Measurements from ENCODE around the gene BPIFB1. TPM values are rescaled to one million over a fixed set of nuclear protein-coding genes. Genes with fewer than 3 reads are reported as not detected.

Gene BPIFB1
- total RNA-seq, 4 donors from 2014 or later = 0.58 to 128 TPM; not detected in 2

DNA sequence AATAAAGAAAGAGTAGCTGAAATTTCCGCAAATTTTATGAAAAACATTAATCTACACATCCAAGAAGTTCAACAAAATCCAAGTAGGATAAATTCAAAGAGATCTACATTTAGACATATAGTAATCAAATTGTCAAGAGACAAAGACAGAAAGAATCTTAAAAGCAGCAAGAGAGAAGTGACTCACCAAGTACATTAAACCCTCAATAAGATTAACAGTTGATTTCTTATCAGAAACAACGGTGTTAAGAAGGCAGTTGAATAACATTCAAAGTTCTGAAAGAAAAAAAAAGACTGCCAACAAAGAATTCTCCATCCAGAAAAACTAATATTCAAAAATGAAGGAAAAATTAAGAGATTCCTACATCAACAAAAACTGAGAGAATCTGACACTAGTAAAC is 28.0 kb upstream of the BPIFB1 start:
- Histone ChIP-seq H3K9me3 (no peaks in the 10 kb centered on the region), H3K27me3 (peaks cover 5% of the 10 kb centered on the region), H3K4me3 (no peak overlapping the region), H3K4me1 (no peaks in the 10 kb centered on the region), H3K36me3 (no peaks in the 10 kb centered on the region), H3K27ac (no peak overlapping the region)
- TF ChIP-seq EP300 (IDR thresholded peaks at IDR 0.05) (no peak), POLR2A (IDR thresholded peaks at IDR 0.05) (no peak), POLR2AphosphoS5 (IDR thresholded peaks at IDR 0.05) (no peak)
- TF ChIP-seq, protein P1, sequence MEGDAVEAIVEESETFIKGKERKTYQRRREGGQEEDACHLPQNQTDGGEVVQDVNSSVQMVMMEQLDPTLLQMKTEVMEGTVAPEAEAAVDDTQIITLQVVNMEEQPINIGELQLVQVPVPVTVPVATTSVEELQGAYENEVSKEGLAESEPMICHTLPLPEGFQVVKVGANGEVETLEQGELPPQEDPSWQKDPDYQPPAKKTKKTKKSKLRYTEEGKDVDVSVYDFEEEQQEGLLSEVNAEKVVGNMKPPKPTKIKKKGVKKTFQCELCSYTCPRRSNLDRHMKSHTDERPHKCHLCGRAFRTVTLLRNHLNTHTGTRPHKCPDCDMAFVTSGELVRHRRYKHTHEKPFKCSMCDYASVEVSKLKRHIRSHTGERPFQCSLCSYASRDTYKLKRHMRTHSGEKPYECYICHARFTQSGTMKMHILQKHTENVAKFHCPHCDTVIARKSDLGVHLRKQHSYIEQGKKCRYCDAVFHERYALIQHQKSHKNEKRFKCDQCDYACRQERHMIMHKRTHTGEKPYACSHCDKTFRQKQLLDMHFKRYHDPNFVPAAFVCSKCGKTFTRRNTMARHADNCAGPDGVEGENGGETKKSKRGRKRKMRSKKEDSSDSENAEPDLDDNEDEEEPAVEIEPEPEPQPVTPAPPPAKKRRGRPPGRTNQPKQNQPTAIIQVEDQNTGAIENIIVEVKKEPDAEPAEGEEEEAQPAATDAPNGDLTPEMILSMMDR (IDR thresholded peaks at IDR 0.05) = no peak
- ATAC-seq = no peak
- 60 to 69% methylated on average over 2 of the region's 2 CpGs for WGBS, 2 donors (ENCODE audit: low coverage in 1 of 2)

DNA sequence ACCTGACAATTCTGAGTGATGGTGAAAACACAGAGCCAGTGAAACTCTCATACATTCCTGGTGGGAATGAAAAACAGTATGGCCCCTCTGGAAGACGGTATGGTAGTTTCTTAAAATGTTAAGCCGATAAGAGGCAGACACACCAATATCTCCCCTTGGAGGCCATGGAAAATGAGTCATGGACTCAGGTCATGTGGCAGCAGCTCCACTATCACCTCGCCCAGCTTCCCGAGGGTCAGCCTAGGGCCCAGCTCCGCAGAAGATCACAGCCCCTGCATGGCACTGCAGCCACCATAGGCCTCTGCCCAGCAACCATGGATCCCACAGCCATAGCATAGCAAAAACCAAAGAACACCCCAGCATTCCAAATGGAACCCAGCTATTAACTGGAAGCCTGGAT is 25.8 kb upstream of the BPIFB1 start:
- TF ChIP-seq POLR2AphosphoS5 (IDR thresholded peaks at IDR 0.05) (no peak), POLR2A (IDR thresholded peaks at IDR 0.05) (no peak), EP300 (IDR thresholded peaks at IDR 0.05) (no peak)
- TF ChIP-seq, protein P1 (IDR thresholded peaks at IDR 0.05) = no peak
- H3K4me3 ChIP-seq = no peak overlapping the region
- peaks cover 23% of the 10 kb centered on the region for H3K27me3 ChIP-seq
- H3K4me1 ChIP-seq = no peaks in the 10 kb centered on the region
- H3K27ac ChIP-seq = no peak overlapping the region
- H3K36me3 ChIP-seq = no peaks in the 10 kb centered on the region
- peaks cover 0 to 15% (median 0%) of the 10 kb centered on the region in 3 donors for H3K9me3 ChIP-seq
- no peak for ATAC-seq
- WGBS, 2 donors (ENCODE audit: low coverage in 1 of 2) = 63 to 68% methylated on average over 4 to 5 of the region's 5 CpGs

DNA sequence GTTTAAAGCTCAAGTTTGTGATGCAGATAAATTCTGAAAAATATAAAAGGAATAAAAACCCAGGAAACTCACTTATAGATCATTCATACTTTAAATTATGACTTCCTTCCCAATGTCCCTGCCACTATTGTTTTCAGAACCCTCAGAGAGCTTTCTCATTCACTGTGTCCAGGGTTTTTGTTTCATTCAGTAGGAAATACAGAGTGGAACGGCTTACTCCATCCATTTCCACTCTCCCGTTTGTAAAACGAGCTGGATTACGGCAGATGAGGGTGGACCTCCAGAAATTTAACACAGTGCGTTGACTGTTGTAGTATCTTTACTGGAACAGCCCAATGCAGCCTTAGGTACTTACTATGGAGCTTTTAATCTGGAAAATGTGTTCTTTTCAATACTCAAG is 23.6 kb upstream of the BPIFB1 start:
- H3K4me3 ChIP-seq = no peak overlapping the region
- 38 to 64% methylated on average over 2 to 5 of the region's 5 CpGs for WGBS, 2 donors (ENCODE audit: low coverage in 1 of 2)
- H3K27me3 ChIP-seq = peaks cover 36% of the 10 kb centered on the region
- ATAC-seq = no peak
- H3K36me3 ChIP-seq = no peaks in the 10 kb centered on the region
- no peak overlapping the region for H3K27ac ChIP-seq
- H3K9me3 ChIP-seq = peaks cover 0 to 15% (median 0%) of the 10 kb centered on the region in 3 donors
- TF ChIP-seq EP300 (IDR thresholded peaks at IDR 0.05) = no peak
- TF ChIP-seq, protein P1 (IDR thresholded peaks at IDR 0.05) = no peak
- TF ChIP-seq POLR2A (IDR thresholded peaks at IDR 0.05) = no peak
- TF ChIP-seq POLR2AphosphoS5 (IDR thresholded peaks at IDR 0.05) = no peak
- no peaks in the 10 kb centered on the region for H3K4me1 ChIP-seq

DNA sequence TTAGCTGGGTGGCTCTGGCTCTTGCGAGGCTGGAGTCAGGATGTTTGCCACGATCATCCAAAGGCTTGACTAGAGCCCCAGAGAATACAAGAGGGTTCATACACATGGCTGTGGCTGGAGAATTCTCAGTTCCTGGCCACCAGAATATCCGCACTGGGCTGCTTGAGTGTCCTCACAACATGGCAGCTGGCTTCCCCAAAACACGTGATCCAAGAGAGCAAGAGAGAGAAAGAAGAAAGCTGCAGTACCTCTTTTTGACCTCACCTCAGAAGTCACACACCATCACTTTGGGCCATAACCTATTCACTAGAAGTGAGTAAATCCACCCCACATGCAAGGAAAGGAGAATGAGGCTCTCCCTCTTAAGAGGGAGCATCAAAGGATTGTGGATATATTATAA is 21.5 kb upstream of the BPIFB1 start:
- Histone ChIP-seq H3K4me1 (no peaks in the 10 kb centered on the region), H3K4me3 (no peak overlapping the region), H3K9me3 (peaks cover 0 to 15% (median 0%) of the 10 kb centered on the region in 3 donors), H3K27me3 (peaks cover 55% of the 10 kb centered on the region), H3K36me3 (no peaks in the 10 kb centered on the region), H3K27ac (no peak overlapping the region)
- TF ChIP-seq, protein P1 (IDR thresholded peaks at IDR 0.05) = no peak
- TF ChIP-seq POLR2A (IDR thresholded peaks at IDR 0.05) (no peak), EP300 (IDR thresholded peaks at IDR 0.05) (no peak), POLR2AphosphoS5 (IDR thresholded peaks at IDR 0.05) (no peak)
- no peak for ATAC-seq
- WGBS, 2 donors (ENCODE audit: low coverage in 1 of 2) = 57% methylated on average over 2 of the region's 4 CpGs; no CpG with 5 or more reads in 1 of the 2 donors

DNA sequence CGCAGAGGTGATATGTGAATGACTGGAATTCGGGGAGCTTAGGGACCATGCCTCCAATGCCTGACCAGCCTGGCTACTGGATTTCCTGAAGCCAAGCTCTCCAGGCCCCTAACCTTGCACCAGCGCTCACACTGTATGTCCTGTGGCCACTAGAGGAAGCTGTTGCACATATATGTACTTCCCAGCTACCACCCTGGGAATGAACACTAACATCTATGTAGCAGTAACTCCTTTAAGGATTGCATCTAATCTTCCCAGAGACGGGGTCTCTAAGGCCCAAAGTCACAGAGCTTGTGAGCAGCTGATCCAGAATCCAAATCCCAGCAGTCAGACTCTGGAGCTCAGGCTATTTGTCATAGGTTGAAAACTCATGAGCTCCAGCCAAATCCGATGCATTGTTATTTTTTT is 20.4 kb upstream of the BPIFB1 start:
- H3K27me3 ChIP-seq = peaks cover 62% of the 10 kb centered on the region

More for the DNA sequence above, 20.4 kb upstream of the BPIFB1 start:
- WGBS, 2 donors (ENCODE audit: low coverage in 1 of 2) = 21 to 23% methylated on average over 4 to 5 of the region's 5 CpGs
- H3K4me3 ChIP-seq = no peak overlapping the region
- peaks cover 0 to 15% (median 0%) of the 10 kb centered on the region in 3 donors for H3K9me3 ChIP-seq
- no peak for ATAC-seq
- no peaks in the 10 kb centered on the region for H3K36me3 ChIP-seq
- no peak overlapping the region for H3K27ac ChIP-seq
- no peak for TF ChIP-seq EP300 (IDR thresholded peaks at IDR 0.05)
- no peak for TF ChIP-seq POLR2A (IDR thresholded peaks at IDR 0.05)
- no peak for TF ChIP-seq POLR2AphosphoS5 (IDR thresholded peaks at IDR 0.05)
- TF ChIP-seq, protein P1 (IDR thresholded peaks at IDR 0.05) = no peak
- no peaks in the 10 kb centered on the region for H3K4me1 ChIP-seq
